ENCODE results near the gene PTGIR.

DNA sequence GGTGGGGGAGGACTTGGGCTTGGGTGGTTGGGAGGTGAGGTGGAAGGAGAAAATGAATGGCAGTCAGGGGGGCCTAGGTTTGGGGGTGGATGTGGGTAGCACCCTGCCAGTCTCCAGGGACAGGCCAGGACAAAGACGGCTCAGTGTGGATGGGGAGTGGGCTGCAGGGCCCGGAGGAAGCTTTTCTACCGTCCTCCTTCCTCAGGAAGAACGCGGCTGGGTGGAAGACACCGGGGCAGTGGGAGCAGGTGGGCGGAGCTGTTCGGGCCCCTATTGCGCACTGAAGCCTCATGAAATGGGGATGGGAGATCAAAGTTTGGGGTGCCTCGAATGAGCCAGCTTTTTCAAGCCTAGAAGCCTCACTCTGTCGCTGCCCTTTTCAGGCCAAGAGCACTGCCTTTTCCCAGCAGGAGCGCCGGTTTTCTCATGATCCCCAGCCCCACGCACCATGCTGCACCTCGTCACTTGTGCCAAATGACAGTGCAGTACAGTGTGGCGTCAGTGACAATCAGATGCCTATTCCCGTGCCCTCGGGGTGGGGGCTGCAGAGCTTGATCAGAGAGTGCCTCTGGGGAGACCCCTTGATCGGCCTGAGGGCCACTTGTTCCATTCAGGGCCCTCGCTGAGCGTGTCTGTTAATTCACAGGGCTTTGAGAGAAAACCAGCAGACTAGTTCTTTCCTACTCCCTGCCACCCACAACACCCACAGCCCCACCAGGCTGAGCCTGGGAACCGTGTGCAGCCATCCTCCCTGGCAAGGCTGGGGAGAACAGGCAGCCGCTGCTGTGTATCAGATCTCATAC is 22.3 kb downstream of the PTGIR start:
- TF ChIP-seq, protein P1, sequence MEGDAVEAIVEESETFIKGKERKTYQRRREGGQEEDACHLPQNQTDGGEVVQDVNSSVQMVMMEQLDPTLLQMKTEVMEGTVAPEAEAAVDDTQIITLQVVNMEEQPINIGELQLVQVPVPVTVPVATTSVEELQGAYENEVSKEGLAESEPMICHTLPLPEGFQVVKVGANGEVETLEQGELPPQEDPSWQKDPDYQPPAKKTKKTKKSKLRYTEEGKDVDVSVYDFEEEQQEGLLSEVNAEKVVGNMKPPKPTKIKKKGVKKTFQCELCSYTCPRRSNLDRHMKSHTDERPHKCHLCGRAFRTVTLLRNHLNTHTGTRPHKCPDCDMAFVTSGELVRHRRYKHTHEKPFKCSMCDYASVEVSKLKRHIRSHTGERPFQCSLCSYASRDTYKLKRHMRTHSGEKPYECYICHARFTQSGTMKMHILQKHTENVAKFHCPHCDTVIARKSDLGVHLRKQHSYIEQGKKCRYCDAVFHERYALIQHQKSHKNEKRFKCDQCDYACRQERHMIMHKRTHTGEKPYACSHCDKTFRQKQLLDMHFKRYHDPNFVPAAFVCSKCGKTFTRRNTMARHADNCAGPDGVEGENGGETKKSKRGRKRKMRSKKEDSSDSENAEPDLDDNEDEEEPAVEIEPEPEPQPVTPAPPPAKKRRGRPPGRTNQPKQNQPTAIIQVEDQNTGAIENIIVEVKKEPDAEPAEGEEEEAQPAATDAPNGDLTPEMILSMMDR (IDR thresholded peaks at IDR 0.05), result no peak
- no peak for TF ChIP-seq EP300 (IDR thresholded peaks at IDR 0.05)

All from ovary (tissue), 3 donors.